Right renal cortex interstitium (tissue), 3 donors: ENCODE results near the gene TUBB4B. TPM values are rescaled to one million over a fixed set of nuclear protein-coding genes. Genes with fewer than 3 reads are reported as not detected.
"Not testable (repeated sequence)": the region's sequence is repeated elsewhere in the genome, so short reads cannot be mapped to it uniquely, and the experiment has no call there.

Source experiments
- DNase-seq, 3 donors: peaks; one replicate each; pipeline ENCODE4 v3.0.0-alpha.2; 2013; ENCODE audit warnings: low read depth in 3 of 3, low spot score in 2 of 3
- polyA plus RNA-seq, 3 donors: library from polyadenylated mRNA; unstranded; fragments of 120-200 nt; gene quantifications; one replicate each; pipeline ENCODE4 v1.2.1, GENCODE V29; 2013; ENCODE audit not compliant: insufficient read length in 3 of 3

TUBB4B gene
- polyA plus RNA-seq, 3 donors = 332 to 418 (median 352) TPM

- DNase-seq = no peak
These were observed 5.5 kb upstream of the TUBB4B start for GRCh38 chr9:137235424-137236237.

DNA sequence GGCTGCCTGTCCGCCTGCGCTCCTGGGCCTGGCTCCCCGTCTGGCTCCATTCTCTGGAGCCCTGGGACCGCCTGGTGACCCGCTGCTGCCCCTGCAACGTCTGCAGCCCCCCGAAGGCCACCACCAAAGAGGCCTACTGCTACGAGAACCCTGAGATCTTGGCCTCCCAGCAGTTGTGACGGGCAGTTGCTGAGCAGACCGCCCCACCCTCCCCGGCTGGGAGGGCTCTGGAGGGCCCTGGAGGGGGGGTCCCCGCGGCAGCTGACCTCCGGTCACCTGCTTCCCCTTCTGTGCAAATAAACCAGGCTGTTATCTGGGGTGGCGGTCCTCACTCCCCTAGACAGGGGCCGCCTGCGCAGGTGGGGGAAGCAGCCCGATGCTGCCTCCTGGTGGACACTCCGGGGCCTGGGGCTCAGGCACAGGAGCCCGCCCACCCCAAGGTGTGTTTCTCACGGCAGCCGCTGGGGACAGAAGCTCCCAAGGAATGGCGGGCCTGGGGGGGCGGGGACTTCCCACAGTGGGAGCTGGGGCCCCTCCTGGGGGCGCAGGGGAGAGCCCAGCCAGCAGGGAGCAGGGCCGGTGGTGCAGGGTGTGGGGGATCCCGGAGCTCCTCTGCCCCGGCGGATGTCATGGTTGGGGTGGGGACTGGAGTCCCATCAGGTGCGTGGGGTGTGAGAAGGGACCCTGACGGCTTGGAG is 4.7 kb upstream of the TUBB4B start:
- peak in 2 of 3 donors; percentile 66 to 71 for DNase-seq

GRCh38 chr9:137236936-137237421 is 4.1 kb upstream of the TUBB4B start:
- no peak for DNase-seq

GRCh38 chr9:137237759-137238726 is 3.0 kb upstream of the TUBB4B start:
- DNase-seq = no peak

DNA sequence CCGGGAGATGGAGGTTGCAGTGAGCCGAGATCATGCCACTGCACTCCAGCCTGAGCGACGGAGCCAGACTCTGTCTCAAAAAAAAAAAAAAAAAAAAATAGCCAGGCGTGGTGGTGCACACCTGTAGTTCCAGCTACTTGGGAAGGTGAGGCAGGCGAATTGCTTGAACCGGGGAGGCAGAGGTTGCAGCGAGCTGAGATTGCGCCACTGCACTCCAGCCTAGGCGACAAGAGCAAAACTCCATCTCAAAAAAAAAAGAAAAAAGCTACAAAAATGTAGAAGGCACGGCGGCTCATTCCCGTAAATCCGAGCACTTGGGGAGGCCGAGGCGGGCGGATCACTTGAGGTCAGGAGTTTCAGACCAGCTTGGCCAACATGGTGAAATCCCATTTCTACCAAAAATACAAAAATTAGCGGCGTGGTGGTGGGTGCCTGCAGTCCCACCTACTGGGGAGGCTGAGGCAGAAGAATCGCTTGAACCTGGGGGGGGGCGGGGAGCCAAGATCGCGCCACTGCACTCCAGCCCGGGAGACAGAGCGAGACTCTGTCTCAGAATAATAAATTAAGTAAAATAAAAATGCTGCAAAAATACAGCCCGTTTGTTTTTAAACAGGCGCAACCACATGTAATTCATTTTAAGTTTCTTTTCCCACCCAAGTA is 1.4 kb upstream of the TUBB4B start:
- DNase-seq = not testable (repeated sequence)

DNA sequence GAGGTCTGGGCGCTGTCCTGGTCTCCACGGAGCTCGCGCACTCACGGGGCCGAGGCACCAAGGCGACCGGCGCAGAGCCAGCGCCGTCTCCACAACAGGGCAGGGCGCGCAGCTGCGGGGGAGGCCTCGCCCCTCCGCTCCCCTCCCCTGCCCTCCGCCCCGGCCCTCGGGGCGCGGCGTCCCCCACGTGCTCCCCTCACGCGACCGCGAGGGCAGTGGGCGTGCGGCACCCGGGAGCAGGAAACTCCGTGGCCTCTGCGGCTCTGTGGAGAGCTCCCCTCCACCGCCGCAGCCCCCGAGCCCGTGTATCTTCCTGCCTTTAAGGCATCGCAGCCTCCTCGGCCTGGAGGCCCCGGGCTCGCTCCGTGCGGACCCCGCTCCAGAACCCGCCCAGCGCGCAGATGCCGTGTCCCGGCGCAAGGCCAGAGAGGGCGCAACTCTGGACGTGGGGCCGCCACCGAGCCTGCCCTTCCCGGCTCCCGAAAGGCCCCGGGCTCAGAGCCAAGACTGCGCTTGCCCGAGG is 708 bp upstream of the TUBB4B start:
- DNase-seq = peak in 1 of 3 donors; percentile 60

DNA sequence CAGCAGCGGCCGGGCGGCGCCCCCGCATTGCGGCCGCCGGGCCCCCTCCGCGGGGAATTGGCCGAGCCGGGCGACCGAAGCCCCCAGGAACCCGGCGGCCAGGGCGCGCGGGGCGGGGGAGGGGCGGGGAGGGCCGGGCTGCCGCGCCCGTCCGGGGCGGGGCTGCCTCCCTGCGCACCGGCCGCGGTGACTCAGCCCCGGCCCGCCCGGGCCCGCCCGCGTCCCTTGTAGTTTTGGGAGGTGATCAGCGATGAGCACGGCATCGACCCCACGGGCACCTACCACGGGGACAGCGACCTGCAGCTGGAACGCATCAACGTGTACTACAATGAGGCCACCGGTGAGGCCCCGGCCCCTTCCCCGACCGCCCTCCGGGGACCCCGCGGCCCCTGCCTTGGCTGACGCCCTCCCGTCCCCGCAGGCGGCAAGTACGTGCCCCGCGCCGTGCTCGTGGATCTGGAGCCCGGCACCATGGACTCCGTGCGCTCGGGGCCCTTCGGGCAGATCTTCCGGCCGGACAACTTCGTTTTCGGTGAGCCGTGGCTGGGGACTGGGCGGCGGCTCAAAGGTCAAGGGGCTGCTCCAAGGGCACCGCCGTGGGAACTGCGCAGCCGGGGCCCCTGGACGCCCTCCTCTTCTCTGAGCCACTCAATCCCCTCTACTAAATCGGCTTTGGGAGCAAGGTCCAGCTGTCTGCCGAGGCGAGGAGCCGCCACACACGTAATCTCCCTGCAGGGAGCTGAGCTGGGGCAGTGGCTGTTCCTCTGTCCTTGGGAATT is 592 bp downstream of the TUBB4B start:
- no peak for DNase-seq

DNA sequence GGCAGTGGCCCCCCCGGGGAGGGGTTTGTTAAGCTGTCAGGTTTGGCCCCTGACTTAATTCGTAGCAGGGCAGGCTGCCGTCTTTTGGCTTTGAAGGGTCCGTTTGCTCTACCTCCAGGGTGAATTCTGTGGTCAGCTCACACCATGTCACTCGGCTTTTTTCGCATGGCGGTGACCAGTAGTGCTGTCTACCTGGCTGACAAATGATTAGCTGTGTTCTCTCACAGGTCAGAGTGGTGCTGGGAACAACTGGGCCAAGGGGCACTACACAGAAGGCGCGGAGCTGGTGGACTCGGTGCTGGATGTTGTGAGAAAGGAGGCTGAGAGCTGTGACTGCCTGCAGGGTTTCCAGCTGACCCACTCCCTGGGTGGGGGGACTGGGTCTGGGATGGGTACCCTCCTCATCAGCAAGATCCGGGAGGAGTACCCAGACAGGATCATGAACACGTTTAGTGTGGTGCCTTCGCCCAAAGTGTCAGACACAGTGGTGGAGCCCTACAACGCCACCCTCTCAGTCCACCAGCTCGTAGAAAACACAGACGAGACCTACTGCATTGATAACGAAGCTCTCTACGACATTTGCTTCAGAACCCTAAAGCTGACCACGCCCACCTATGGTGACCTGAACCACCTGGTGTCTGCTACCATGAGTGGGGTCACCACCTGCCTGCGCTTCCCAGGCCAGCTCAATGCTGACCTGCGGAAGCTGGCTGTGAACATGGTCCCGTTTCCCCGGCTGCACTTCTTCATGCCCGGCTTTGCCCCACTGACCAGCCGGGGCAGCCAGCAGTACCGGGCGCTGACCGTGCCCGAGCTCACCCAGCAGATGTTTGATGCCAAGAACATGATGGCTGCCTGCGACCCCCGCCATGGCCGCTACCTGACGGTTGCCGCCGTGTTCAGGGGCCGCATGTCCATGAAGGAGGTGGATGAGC is 1.4 kb downstream of the TUBB4B start:
- no peak for DNase-seq

DNA sequence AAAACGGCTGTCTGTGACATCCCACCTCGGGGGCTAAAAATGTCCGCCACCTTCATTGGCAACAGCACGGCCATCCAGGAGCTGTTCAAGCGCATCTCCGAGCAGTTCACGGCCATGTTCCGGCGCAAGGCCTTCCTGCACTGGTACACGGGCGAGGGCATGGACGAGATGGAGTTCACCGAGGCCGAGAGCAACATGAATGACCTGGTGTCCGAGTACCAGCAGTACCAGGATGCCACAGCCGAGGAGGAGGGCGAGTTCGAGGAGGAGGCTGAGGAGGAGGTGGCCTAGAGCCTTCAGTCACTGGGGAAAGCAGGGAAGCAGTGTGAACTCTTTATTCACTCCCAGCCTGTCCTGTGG is 2.2 kb downstream of the TUBB4B start:
- not testable (repeated sequence) for DNase-seq

- DNase-seq = no peak
These were observed 2.8 kb downstream of the TUBB4B start for GRCh38 chr9:137243626-137244485.

- DNase-seq = no peak
These were observed 3.7 kb downstream of the TUBB4B start for GRCh38 chr9:137244486-137245449.

DNA sequence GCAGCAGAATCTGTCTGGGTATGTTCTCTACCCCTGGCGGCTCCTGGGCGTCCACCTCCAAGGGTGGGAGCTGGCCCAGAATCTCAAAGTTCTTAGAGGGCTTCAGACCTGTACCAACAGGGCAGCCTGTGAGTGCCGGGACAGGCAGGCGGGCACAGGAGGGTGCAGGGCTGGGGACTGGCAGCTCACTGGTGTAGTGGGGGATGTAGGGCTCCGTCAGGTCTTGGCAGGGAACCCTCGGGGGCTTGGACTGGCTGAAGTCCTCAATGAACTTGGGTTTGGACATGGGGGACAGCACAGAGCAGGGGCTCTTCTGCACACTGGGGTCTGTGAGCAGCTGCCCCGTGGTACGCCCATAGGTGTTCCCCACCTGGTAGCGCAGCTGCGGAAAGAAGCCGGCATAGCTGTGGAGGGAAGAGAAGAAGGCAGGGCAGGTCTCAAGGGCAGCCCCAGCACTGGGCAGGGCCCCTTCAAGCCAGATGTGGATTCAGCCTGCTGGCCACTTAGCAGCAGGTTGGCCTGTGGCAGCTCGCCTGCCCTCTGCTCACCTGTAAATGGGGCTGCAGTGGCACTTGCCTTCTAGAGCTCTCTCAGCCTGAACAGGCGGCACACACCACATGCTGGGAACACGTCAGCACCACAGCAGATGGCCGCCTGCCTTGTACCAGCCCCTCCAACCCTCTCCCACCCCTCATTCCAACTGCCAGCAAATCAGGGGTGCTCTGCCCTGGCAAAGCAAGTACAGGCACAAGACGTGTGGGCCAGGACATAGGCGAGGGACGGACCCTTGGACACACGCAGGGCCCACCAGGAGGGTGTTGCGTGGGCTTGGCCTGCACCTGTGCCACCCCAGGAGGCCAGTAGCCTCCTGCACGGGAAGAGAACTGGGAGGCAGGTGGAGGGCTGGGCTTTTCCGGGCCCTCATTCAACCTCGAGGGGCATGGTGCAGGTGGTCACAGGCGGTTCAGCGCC is 4.6 kb downstream of the TUBB4B start:
- DNase-seq = no peak

GRCh38 chr9:137247135-137247915 is 6.2 kb downstream of the TUBB4B start:
- DNase-seq = no peak

DNA sequence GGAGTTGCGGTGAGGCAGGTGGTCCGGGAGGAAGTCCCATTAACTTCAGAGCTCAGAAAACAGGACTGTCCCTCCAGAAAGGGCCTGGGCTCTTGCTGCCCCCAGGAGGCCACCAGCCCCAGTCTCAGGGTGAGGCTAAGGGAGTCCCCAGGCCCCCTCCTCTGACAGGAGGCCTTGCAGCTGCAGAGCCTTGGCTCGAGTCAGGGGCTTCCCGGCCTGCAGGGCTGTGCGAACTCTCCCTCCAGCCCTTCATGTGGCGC is 6.8 kb downstream of the TUBB4B start:
- no peak for DNase-seq
